MG63 (cell line): Measurements from ENCODE around the gene METTL1. TPM values are rescaled to one million over a fixed set of nuclear protein-coding genes. Genes with fewer than 3 reads are reported as not detected.

Source experiments
- DNase-seq: peaks from one replicate; pipeline ENCODE4 v3.0.0-alpha.2; 2020
- H3K27me3 ChIP-seq: fragments of 250-450 bp; sonication (Bioruptor Pico); 2 replicates; pipeline ENCODE4 v1.5.1; 2020; ENCODE audit warnings: mild to moderate bottlenecking, moderate library complexity
- H3K36me3 ChIP-seq: fragments of 250-450 bp; sonication (Bioruptor Pico); 2 replicates; pipeline ENCODE4 v1.5.1; 2020; ENCODE audit warnings: mild to moderate bottlenecking, moderate library complexity
- H3K4me3 ChIP-seq: fragments of 250-450 bp; sonication (Bioruptor Pico); 2 replicates; pipeline ENCODE4 v1.5.1; 2020; ENCODE audit warnings: mild to moderate bottlenecking, moderate library complexity
- H3K9me3 ChIP-seq: fragments of 250-450 bp; sonication (Bioruptor Pico); 2 replicates; pipeline ENCODE4 v1.5.1; 2020; ENCODE audit warnings: mild to moderate bottlenecking, moderate library complexity
- total RNA-seq: library from RNA; depleted of rRNA; stranded (reverse); fragments of >200 nt; shearing (Covaris generic); gene quantifications from 2 replicates; pipeline ENCODE4 v1.2.3, GENCODE V29; 2014; ENCODE audit warnings: low replicate concordance

Gene METTL1
- total RNA-seq, 1 experiment from 2014 or later, result 33.6 TPM

GRCh38 chr12:57738661-57739237, 33.2 kb downstream of the METTL1 start, which contains the start of gene AGAP2:
TSS of gene AGAP2 (minus strand) at chr12:57738742. CDS start at chr12:57738246, 496 bp downstream.
- H3K4me3 ChIP-seq, result no peak within 1 kb of the TSS
- peaks cover 43% of the 10 kb centered on the region for H3K27me3 ChIP-seq
- no peak for DNase-seq

GRCh38 chr12:57737467-57738460, 34.1 kb downstream of the METTL1 start:
- no peak overlapping the region for H3K4me3 ChIP-seq
- no peak for DNase-seq
- peaks cover 43% of the 10 kb centered on the region for H3K27me3 ChIP-seq
- H3K36me3 ChIP-seq, result no peaks in the 10 kb centered on the region
- H3K9me3 ChIP-seq, result no peaks in the 10 kb centered on the region

More at GRCh38 chr12:57738661-57739237, 33.2 kb downstream of the METTL1 start, which contains the start of gene AGAP2:
- Histone ChIP-seq H3K36me3 (no peaks in the 10 kb centered on the region), H3K9me3 (no peaks in the 10 kb centered on the region)

- peaks cover 43% of the 10 kb centered on the region for H3K27me3 ChIP-seq
Observed at GRCh38 chr12:57736741-57737466, 35.0 kb downstream of the METTL1 start.

GRCh38 chr12:57735952-57736740, 35.8 kb downstream of the METTL1 start:
- no peaks in the 10 kb centered on the region for H3K36me3 ChIP-seq

More at GRCh38 chr12:57736741-57737466, 35.0 kb downstream of the METTL1 start:
- H3K4me3 ChIP-seq, result no peak overlapping the region
- H3K9me3 ChIP-seq, result no peaks in the 10 kb centered on the region
- no peak for DNase-seq
- H3K36me3 ChIP-seq, result no peaks in the 10 kb centered on the region

GRCh38 chr12:57735198-57735855, 36.6 kb downstream of the METTL1 start:
- no peak for DNase-seq
- no peak overlapping the region for H3K4me3 ChIP-seq
- H3K27me3 ChIP-seq, result peaks cover 43% of the 10 kb centered on the region
- H3K36me3 ChIP-seq, result no peaks in the 10 kb centered on the region
- H3K9me3 ChIP-seq, result no peaks in the 10 kb centered on the region

More at GRCh38 chr12:57735952-57736740, 35.8 kb downstream of the METTL1 start:
- DNase-seq, result peak; percentile 49
- H3K9me3 ChIP-seq, result no peaks in the 10 kb centered on the region
- peaks cover 43% of the 10 kb centered on the region for H3K27me3 ChIP-seq
- H3K4me3 ChIP-seq, result peak overlapping the region; percentile 17

GRCh38 chr12:57734591-57734990, 37.3 kb downstream of the METTL1 start:
- no peak for DNase-seq
- no peak overlapping the region for H3K4me3 ChIP-seq
- H3K36me3 ChIP-seq, result no peaks in the 10 kb centered on the region
- H3K27me3 ChIP-seq, result peaks cover 40% of the 10 kb centered on the region
- H3K9me3 ChIP-seq, result no peaks in the 10 kb centered on the region

- DNase-seq, result no peak
- no peaks in the 10 kb centered on the region for H3K36me3 ChIP-seq
- H3K4me3 ChIP-seq, result no peak overlapping the region
- peaks cover 33% of the 10 kb centered on the region for H3K27me3 ChIP-seq
- H3K9me3 ChIP-seq, result no peaks in the 10 kb centered on the region
Observed at GRCh38 chr12:57733928-57734327, 38.0 kb downstream of the METTL1 start.

GRCh38 chr12:57732726-57733593, 38.9 kb downstream of the METTL1 start:
- no peak for DNase-seq

GRCh38 chr12:57732270-57732669, 39.6 kb downstream of the METTL1 start:
- H3K27me3 ChIP-seq, result peaks cover 23% of the 10 kb centered on the region
- no peak for DNase-seq

More at GRCh38 chr12:57732726-57733593, 38.9 kb downstream of the METTL1 start:
- Histone ChIP-seq H3K4me3 (no peak overlapping the region), H3K27me3 (peaks cover 30% of the 10 kb centered on the region), H3K36me3 (no peaks in the 10 kb centered on the region), H3K9me3 (no peaks in the 10 kb centered on the region)

GRCh38 chr12:57731411-57732080, 40.4 kb downstream of the METTL1 start:
- Histone ChIP-seq H3K36me3 (no peaks in the 10 kb centered on the region; the same call in 1 of the 2 replicates), H3K27me3 (peaks cover 15% of the 10 kb centered on the region), H3K4me3 (no peak overlapping the region), H3K9me3 (no peaks in the 10 kb centered on the region)
- DNase-seq, result no peak

More at GRCh38 chr12:57732270-57732669, 39.6 kb downstream of the METTL1 start:
- Histone ChIP-seq H3K36me3 (no peaks in the 10 kb centered on the region; the same call in 1 of the 2 replicates), H3K9me3 (no peaks in the 10 kb centered on the region), H3K4me3 (no peak overlapping the region)

GRCh38 chr12:57730336-57731067, 41.4 kb downstream of the METTL1 start:
- peaks cover 5% of the 10 kb centered on the region for H3K27me3 ChIP-seq
- no peaks in the 10 kb centered on the region; the same call in 1 of the 2 replicates for H3K36me3 ChIP-seq
- H3K4me3 ChIP-seq, result no peak overlapping the region
- H3K9me3 ChIP-seq, result no peaks in the 10 kb centered on the region
- no peak for DNase-seq

- no peak overlapping the region for H3K4me3 ChIP-seq
- H3K36me3 ChIP-seq, result no peaks in the 10 kb centered on the region; the same call in 1 of the 2 replicates
- H3K9me3 ChIP-seq, result no peaks in the 10 kb centered on the region
- no peak for DNase-seq
- no peaks in the 10 kb centered on the region for H3K27me3 ChIP-seq
Observed at GRCh38 chr12:57729321-57729844, 42.5 kb downstream of the METTL1 start.

GRCh38 chr12:57727758-57728395, 44.0 kb downstream of the METTL1 start:
- Histone ChIP-seq H3K4me3 (no peak overlapping the region), H3K27me3 (no peaks in the 10 kb centered on the region), H3K9me3 (no peaks in the 10 kb centered on the region), H3K36me3 (no peaks in the 10 kb centered on the region; the same call in 1 of the 2 replicates)
- no peak for DNase-seq
